K562 (cell line): ENCODE results near the gene RIT2. TPM values are rescaled to one million over a fixed set of nuclear protein-coding genes. Genes with fewer than 3 reads are reported as not detected.

ENCODE experiments used
- ATAC-seq: fragments of 200-7000 bp; cut with Tn5 transposase; 3 replicates; pipeline ENCODE4 v1.9.1; 2020; ENCODE audit warnings: moderate library complexity
- BruUV-seq: library from RNA; stranded (reverse); fragments of 400-500 nt; replicated peaks from 2 replicates; lab custom pipeline; 2021; lab: Mats Ljungman, UMichigan
- CTCF ChIA-PET: fragments of 300-600 bp; formaldehyde crosslinking; extraction: SDS; loops from one replicate; lab custom pipeline; 2021; ENCODE audit warnings: low intra/inter-chr PET ratio; lab: Yijun Ruan, JAX
- POLR2A ChIA-PET: fragments of 300-600, 350-650 bp; sonication (Branson Sonifier 250); formaldehyde crosslinking; extraction: SDS; loops from one replicate; lab custom pipeline; 2021; ENCODE audit warnings: antibody characterized with exemption, inconsistent platforms; lab: Yijun Ruan, JAX
- DNase-seq, 4 experiments: peaks; one replicate each; pipeline versions ENCODE4 v3.0.0 to v3.0.0-alpha.2; 2011 to 2018; ENCODE audit warnings: low spot score in 3 of 4, mixed read lengths in 3 of 4; ENCODE audit errors: extremely low read depth in 1 of 4
- FAIRE-seq: peaks from 2 replicates; lab custom pipeline; 2011; peaks lifted over from hg19 to GRCh38; lab: Jason Lieb, UNC
- H2AFZ ChIP-seq: 2 replicates; pipeline ENCODE4 v1.6.0; 2011; ENCODE audit warnings: low read depth, low read length, control low read depth, inconsistent platforms
- H3K27ac ChIP-seq: fragments of 200-600 bp; 3 replicates; pipeline ENCODE4 v1.8.0; 2011; ENCODE audit warnings: low read depth, mild to moderate bottlenecking, control low read depth, inconsistent platforms, low read length, moderate library complexity, mixed read lengths; ENCODE audit errors: extremely low read depth
- H3K27me3 ChIP-seq, 2 experiments: fragments of 300-600 bp in 1 of 2; 2 replicates in 1 of 2; 3 replicates in 1 of 2; pipeline versions ENCODE4 v1.6.0 to v1.8.0; 2011; ENCODE audit warnings: inconsistent platforms in 2 of 2, low read length in 2 of 2, mild to moderate bottlenecking in 1 of 2, mixed read lengths in 1 of 2, moderate library complexity in 1 of 2; ENCODE audit not compliant: control insufficient read depth in 2 of 2, insufficient read depth in 2 of 2
- H3K36me3 ChIP-seq: fragments of 300-600 bp; 3 replicates; pipeline ENCODE4 v1.8.0; 2011; ENCODE audit warnings: mild to moderate bottlenecking, low read length, inconsistent platforms; ENCODE audit not compliant: control insufficient read depth, insufficient read depth
- H3K4me1 ChIP-seq, 2 experiments: fragments of 200-600 bp in 1 of 2; replicated peaks in 1 of 2; 2 replicates in 1 of 2; 3 replicates in 1 of 2; pipeline versions ENCODE4 v1.5.1 to v1.8.0; 2011; ENCODE audit warnings: inconsistent platforms in 2 of 2, low read length in 2 of 2, mild to moderate bottlenecking in 1 of 2, mixed read lengths in 1 of 2, moderate library complexity in 1 of 2; ENCODE audit not compliant: control insufficient read depth in 2 of 2, insufficient read depth in 2 of 2
- H3K4me2 ChIP-seq: 2 replicates; pipeline ENCODE4 v1.6.1; 2011; ENCODE audit warnings: low read length, control low read depth, inconsistent platforms, mixed read lengths; ENCODE audit not compliant: insufficient read depth
- H3K4me3 ChIP-seq: fragments of 200-600 bp; sonication (generic), shearing (Covaris generic); 2 replicates; pipeline ENCODE4 v1.5.1; 2016; ENCODE audit warnings: control low read depth, inconsistent platforms
- H3K79me2 ChIP-seq: fragments of 200-600 bp; 3 replicates; pipeline ENCODE4 v1.8.0; 2011; ENCODE audit warnings: low read length, inconsistent platforms; ENCODE audit not compliant: control insufficient read depth, insufficient read depth
- H3K9ac ChIP-seq, 2 experiments: 2 replicates each; pipeline versions ENCODE4 v1.6.0 to v1.6.1; 2011; ENCODE audit warnings: low read depth in 2 of 2, low read length in 2 of 2, control low read depth in 1 of 2, inconsistent platforms in 1 of 2, mild to moderate bottlenecking in 1 of 2, mixed read lengths in 1 of 2; ENCODE audit not compliant: insufficient read depth in 1 of 2
- H3K9me1 ChIP-seq: one replicate; pipeline ENCODE4 v1.6.0; 2011; ENCODE audit warnings: inconsistent platforms, mild to moderate bottlenecking, low read length, moderate library complexity; ENCODE audit not compliant: control insufficient read depth, insufficient read depth
- H3K9me3 ChIP-seq: replicated peaks from 2 replicates; pipeline ENCODE4 v1.5.1; 2011; ENCODE audit warnings: low read depth, low read length, inconsistent platforms; ENCODE audit not compliant: control insufficient read depth, insufficient read depth
- H4K20me1 ChIP-seq: replicated peaks from 2 replicates; pipeline ENCODE4 v1.6.1; 2011; ENCODE audit warnings: low read length, inconsistent platforms, mixed read lengths; ENCODE audit not compliant: control insufficient read depth, insufficient read depth
- ATF7 ChIP-seq: fragments of 450-650 bp; IDR thresholded peaks from 2 replicates; pipeline ENCODE4 v1.7.1; 2014; ENCODE audit warnings: mild to moderate bottlenecking, moderate library complexity
- CBX2 ChIP-seq: fragments of 200-600 bp; sonication (generic); IDR thresholded peaks from one replicate; pipeline ENCODE4 v1.6.1; 2012; ENCODE audit warnings: mild to moderate bottlenecking, low read length, inconsistent platforms; ENCODE audit not compliant: insufficient read depth, poor library complexity, severe bottlenecking
- EHMT2 ChIP-seq: fragments of 450-650 bp; IDR thresholded peaks from 2 replicates; pipeline ENCODE4 v1.6.1; 2018; ENCODE audit warnings: antibody characterized with exemption
- HLTF ChIP-seq: fragments of 450-650 bp; IDR thresholded peaks from 2 replicates; pipeline ENCODE4 v1.6.1; 2016
- KHSRP ChIP-seq: fragments of 450-650 bp; IDR thresholded peaks from 2 replicates; pipeline ENCODE4 v1.6.1; 2017
- TAL1 ChIP-seq: fragments of 450-650 bp; IDR thresholded peaks from 2 replicates; pipeline ENCODE4 v1.6.1; 2016; ENCODE audit warnings: mild to moderate bottlenecking
- U2AF2 ChIP-seq: fragments of 200-400 bp; formaldehyde crosslinking; optimal IDR thresholded peaks from 2 replicates; pipeline ENCODE3; 2017; ENCODE audit warnings: low read depth, mild to moderate bottlenecking, low read length
- ZNF436 ChIP-seq: fragments of 250-450, 450-650 bp; sonication (Bioruptor Pico); formaldehyde crosslinking; IDR thresholded peaks from 2 replicates; pipeline ENCODE4 v1.7.0; 2020; ENCODE audit warnings: mild to moderate bottlenecking
- ZNF592 ChIP-seq: fragments of 450-650 bp; IDR thresholded peaks from 2 replicates; pipeline ENCODE4 v1.6.1; 2017; ENCODE audit warnings: antibody characterized with exemption, mild to moderate bottlenecking
- ZNF695 ChIP-seq: fragments of 450-650 bp; formaldehyde crosslinking; IDR thresholded peaks from 2 replicates; pipeline ENCODE4 v1.4.0; 2020; ENCODE audit warnings: mild to moderate bottlenecking, moderate library complexity
- WGBS: fragments of 100-300 bp; shearing (Covaris generic); methylation state at CpG from one replicate; pipeline ENCODE4 v1.1.6; 2016; ENCODE audit warnings: low coverage, mixed read lengths; ENCODE audit not compliant: insufficient coverage; ENCODE audit errors: missing lambda C conversion rate; 5-methylcytosine and 5-hydroxymethylcytosine counted together
- in situ Hi-C: fragments of 300-500 bp; cut with MboI; formaldehyde crosslinking; loops from 4 replicates; pipeline ENCODE4 v1.15.0; 2018; ENCODE audit warnings: inconsistent platforms, mixed read lengths
- intact Hi-C: fragments of 100-400 bp; cut with micrococcal nuclease; formaldehyde crosslinking; loops from 2 replicates; pipeline ENCODE4 v1.14.2; 2022
- polyA plus RNA-seq, 8 experiments: library from polyadenylated mRNA; depleted of rRNA in 4 of 8; stranded (reverse) in 5 of 8; unstranded in 3 of 8; fragments of >200 nt; fragmentation: Nextera tagmentation in 2 of 8; fragmentation: Illumina TruSeq in 1 of 8; extraction: Ambion mirVana in 2 of 8; extraction: Trizol in 1 of 8; gene quantifications; 2 replicates each; pipeline versions ENCODE4 v1.2.1 to v1.2.3, GENCODE V29; 2011 to 2014; ENCODE audit warnings: inconsistent platforms in 1 of 8, missing spikeins in 1 of 8
- total RNA-seq, 7 experiments: library from RNA; depleted of rRNA in 6 of 7; stranded (reverse); fragments of >200 nt in 6 of 7; fragmentation: Illumina TruSeq in 2 of 7; extraction: Trizol in 2 of 7; gene quantifications; 2 replicates each; pipeline versions ENCODE4 v1.2.1 to v1.2.3, GENCODE V29; 2011 to 2021; ENCODE audit warnings: low replicate concordance in 1 of 7
- TF ChIP-seq, protein P1 (sequence below): fragments of 250-450 bp; sonication (Bioruptor Pico); IDR thresholded peaks from 2 replicates; pipeline ENCODE4 v1.8.0; 2022; ENCODE audit warnings: inconsistent platforms, mild to moderate bottlenecking, moderate library complexity, borderline replicate concordance

Gene RIT2
- total and polyA plus RNA-seq, 9 of the 15 experiments (the other 6 are each of a cell fraction or from before 2014, with no cell fraction given): not detected

GRCh38 chr18:42771936-42772335 is 343.5 kb downstream of the RIT2 start (continued):
- TF ChIP-seq ZNF695 (CRISPR knock-in tag): no peak
- TF ChIP-seq EHMT2: no peak
- TF ChIP-seq KHSRP: no peak

- DNase-seq (no peak), ATAC-seq (no peak), FAIRE-seq (no peak)
- no TSS peak for BruUV-seq
- intact Hi-C loops (no loop called here), in situ Hi-C loops (no loop called here)
- no peaks in the 10 kb centered on the region for H4K20me1 ChIP-seq
- no peaks in the 10 kb centered on the region for H3K36me3 ChIP-seq
- ChIA-PET POLR2A (no interaction called here), CTCF (no interaction called here)
- TF ChIP-seq CBX2: no peak
- no peaks in the 10 kb centered on the region for H3K9me1 ChIP-seq
- H3K4me3 ChIP-seq: no peak overlapping the region
- H3K4me2 ChIP-seq: no peak overlapping the region
- no peaks in the 10 kb centered on the region for H3K27me3 ChIP-seq
- no peak overlapping the region for H3K27ac ChIP-seq
- no peaks in the 10 kb centered on the region for H3K79me2 ChIP-seq
- 0% methylated on average over 2 of the region's 2 CpGs for WGBS
- H2AFZ ChIP-seq: no peak overlapping the region
- H3K4me1 ChIP-seq: no peaks in the 10 kb centered on the region
- H3K9me3 ChIP-seq: no peaks in the 10 kb centered on the region
- no peak overlapping the region for H3K9ac ChIP-seq
Observed at GRCh38 chr18:42765302-42765701, 350.2 kb downstream of the RIT2 start.

GRCh38 chr18:42760290-42760689 is 355.2 kb downstream of the RIT2 start:
- POLR2A ChIA-PET: no interaction called here
- no TSS peak for BruUV-seq
- intact Hi-C loops: no loop called here
- in situ Hi-C loops: no loop called here
- DNase-seq: no peak
- H2AFZ ChIP-seq: no peak overlapping the region
- H3K9me3 ChIP-seq: no peaks in the 10 kb centered on the region
- WGBS: 0% methylated on average over 1 of the region's 1 CpG
- no peak for ATAC-seq
- no peak for FAIRE-seq
- no peak overlapping the region for H3K27ac ChIP-seq
- no peak overlapping the region for H3K9ac ChIP-seq
- H3K27me3 ChIP-seq: no peaks in the 10 kb centered on the region
- no peak overlapping the region for H3K4me2 ChIP-seq
- CTCF ChIA-PET: no interaction called here
- no peaks in the 10 kb centered on the region for H3K9me1 ChIP-seq
- no peaks in the 10 kb centered on the region for H3K79me2 ChIP-seq
- no peak overlapping the region for H3K4me3 ChIP-seq
- H3K36me3 ChIP-seq: no peaks in the 10 kb centered on the region
- no peaks in the 10 kb centered on the region for H4K20me1 ChIP-seq
- no peaks in the 10 kb centered on the region for H3K4me1 ChIP-seq
- TF ChIP-seq ATF7 (no peak), U2AF2 (no peak), HLTF (no peak), TAL1 (no peak), ZNF592 (no peak), ZNF436 (no peak)
- TF ChIP-seq, protein P1, sequence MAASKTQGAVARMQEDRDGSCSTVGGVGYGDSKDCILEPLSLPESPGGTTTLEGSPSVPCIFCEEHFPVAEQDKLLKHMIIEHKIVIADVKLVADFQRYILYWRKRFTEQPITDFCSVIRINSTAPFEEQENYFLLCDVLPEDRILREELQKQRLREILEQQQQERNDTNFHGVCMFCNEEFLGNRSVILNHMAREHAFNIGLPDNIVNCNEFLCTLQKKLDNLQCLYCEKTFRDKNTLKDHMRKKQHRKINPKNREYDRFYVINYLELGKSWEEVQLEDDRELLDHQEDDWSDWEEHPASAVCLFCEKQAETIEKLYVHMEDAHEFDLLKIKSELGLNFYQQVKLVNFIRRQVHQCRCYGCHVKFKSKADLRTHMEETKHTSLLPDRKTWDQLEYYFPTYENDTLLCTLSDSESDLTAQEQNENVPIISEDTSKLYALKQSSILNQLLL (CRISPR knock-in tag): no peak
